Fibroblast of pulmonary artery (primary cell): ENCODE data around the gene NOBOX.
"Not testable (repeated sequence)": the region's sequence is repeated elsewhere in the genome, so short reads cannot be mapped to it uniquely, and the experiment has no call there.

Experiments used
- DNase-seq: peaks from one replicate; pipeline ENCODE4 v3.0.0-alpha.2; 2010; ENCODE audit warnings: low read depth
- H3K4me3 ChIP-seq: replicated peaks from 2 replicates; pipeline ENCODE4 v1.5.1; 2011; ENCODE audit warnings: low read depth, mild to moderate bottlenecking, control low read depth, low read length, moderate library complexity
- CTCF ChIP-seq: IDR thresholded peaks from 2 replicates; pipeline ENCODE4 v1.5.1; 2011; ENCODE audit warnings: mild to moderate bottlenecking, control low read depth, low read length, inconsistent platforms; ENCODE audit errors: missing control alignments

Gene NOBOX

DNA sequence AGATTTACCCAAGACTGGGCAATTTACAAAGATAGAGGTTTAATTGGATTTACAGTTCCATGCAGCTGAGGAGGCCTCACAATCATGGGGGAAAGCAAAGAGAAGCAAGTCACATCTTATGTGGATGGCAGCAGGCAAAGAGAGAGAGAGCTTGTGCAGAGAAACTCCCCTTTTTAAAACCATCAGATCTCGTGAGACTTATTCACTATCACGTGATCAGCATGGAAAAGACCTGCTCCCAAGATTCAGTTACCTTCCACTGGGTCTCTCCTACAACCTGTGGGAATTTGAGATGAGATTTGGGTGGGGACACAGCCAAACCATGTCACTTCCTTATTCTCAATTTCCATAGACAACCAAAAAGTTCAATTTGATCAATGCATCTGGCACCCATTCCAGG lies 24.9 kb upstream of the NOBOX start:
- TF ChIP-seq CTCF, result no peak
- H3K4me3 ChIP-seq, result no peak overlapping the region
- no peak for DNase-seq

GRCh38 chr7:144427539-144427938 lies 24.0 kb upstream of the NOBOX start:
- not testable (repeated sequence) for DNase-seq, H3K4me3 ChIP-seq

- not testable (repeated sequence) for DNase-seq, H3K4me3 ChIP-seq
Measured at GRCh38 chr7:144418931-144419330, 15.4 kb upstream of the NOBOX start.

- DNase-seq, result no peak
- TF ChIP-seq CTCF, result no peak
- no peak overlapping the region for H3K4me3 ChIP-seq
Measured at GRCh38 chr7:144416341-144416740, 12.8 kb upstream of the NOBOX start.

GRCh38 chr7:144415858-144416257 lies 12.4 kb upstream of the NOBOX start:
- TF ChIP-seq CTCF, result no peak
- H3K4me3 ChIP-seq, result no peak overlapping the region
- DNase-seq, result no peak

GRCh38 chr7:144414815-144415214 lies 11.3 kb upstream of the NOBOX start:
- H3K4me3 ChIP-seq, result no peak overlapping the region
- TF ChIP-seq CTCF, result no peak
- DNase-seq, result peak; percentile 25

GRCh38 chr7:144410441-144410840 lies 6.9 kb upstream of the NOBOX start:
- no peak for TF ChIP-seq CTCF
- H3K4me3 ChIP-seq, result no peak overlapping the region
- DNase-seq, result no peak

GRCh38 chr7:144408121-144408520 lies 4.6 kb upstream of the NOBOX start:
- H3K4me3 ChIP-seq, result no peak overlapping the region
- no peak for TF ChIP-seq CTCF
- DNase-seq, result no peak
